Esophagus muscularis mucosa (tissue), 4 donors: ENCODE results near the gene C19orf85. TPM values are rescaled to one million over a fixed set of nuclear protein-coding genes. Genes with fewer than 3 reads are reported as not detected.

ENCODE experiments used
- DNase-seq: peaks from one replicate; pipeline ENCODE4 v3.0.0-alpha.2; 2017; ENCODE audit errors: extremely low spot score
- H3K27ac ChIP-seq, 4 donors: fragments of 200-600 bp; sonication (generic); replicated peaks in 1 of 4; 1 replicate in 3 of 4; 2 replicates in 1 of 4; pipeline ENCODE4 v1.5.1; 2016 to 2019; ENCODE audit warnings: mild to moderate bottlenecking in 1 of 4
- H3K27me3 ChIP-seq, 4 donors: fragments of 200-600 bp; sonication (generic); one replicate each; pipeline versions ENCODE4 v1.5.1 to v1.6.0; 2016 to 2019
- H3K36me3 ChIP-seq, 4 donors: fragments of 200-600 bp; sonication (generic); one replicate each; pipeline ENCODE4 v1.5.1; 2016 to 2019
- H3K4me1 ChIP-seq, 4 donors: fragments of 200-600 bp; sonication (generic); one replicate each; pipeline ENCODE4 v1.5.1; 2016 to 2019
- H3K4me3 ChIP-seq, 4 donors: fragments of 200-600 bp; sonication (generic); 1 replicate in 2 of 4; 2 replicates in 2 of 4; pipeline ENCODE4 v1.5.1; 2016 to 2019; ENCODE audit warnings: mild to moderate bottlenecking in 4 of 4, moderate library complexity in 1 of 4
- H3K9me3 ChIP-seq, 4 donors: fragments of 200-600 bp; sonication (generic); 1 replicate in 3 of 4; 2 replicates in 1 of 4; pipeline ENCODE4 v1.5.1; 2016 to 2019
- CTCF ChIP-seq, 3 experiments: fragments of 200-600 bp in 2 of 3; fragments of 450-650 bp in 1 of 3; sonication (generic) in 2 of 3; IDR thresholded peaks; one replicate each; pipeline ENCODE4 v1.5.1; 2017 to 2019; ENCODE audit warnings: antibody characterized with exemption in 3 of 3, mild to moderate bottlenecking in 2 of 3, moderate library complexity in 1 of 3
- EP300 ChIP-seq: sonication (generic); formaldehyde crosslinking; IDR thresholded peaks from one replicate; pipeline ENCODE4 v1.6.1; 2017; ENCODE audit warnings: antibody characterized with exemption
- POLR2A ChIP-seq: fragments of 450-650 bp; IDR thresholded peaks from one replicate; pipeline ENCODE4 v1.6.1; 2017; ENCODE audit warnings: antibody characterized with exemption, moderate library complexity, mild to moderate bottlenecking, low read depth
- POLR2AphosphoS5 ChIP-seq, 2 donors: sonication (generic); formaldehyde crosslinking; IDR thresholded peaks; one replicate each; pipeline ENCODE4 v1.6.1; 2017; ENCODE audit warnings: antibody characterized with exemption in 2 of 2
- WGBS: methylation state at CpG from one replicate; pipeline ENCODE4 v1.1.5; 2018; 5-methylcytosine and 5-hydroxymethylcytosine counted together
- intact Hi-C: fragments of 100-400 bp; cut with DNase I; formaldehyde crosslinking; loops from one replicate; pipeline ENCODE4 v1.15.1; 2023
- total RNA-seq, 4 donors: library from RNA; depleted of rRNA; stranded (reverse); fragments of >200 nt; gene quantifications; one replicate each; pipeline versions ENCODE4 v1.1.0 to v1.2.1, GENCODE V29; 2016

C19orf85 gene
- total RNA-seq, 4 donors from 2014 or later = not detected

DNA sequence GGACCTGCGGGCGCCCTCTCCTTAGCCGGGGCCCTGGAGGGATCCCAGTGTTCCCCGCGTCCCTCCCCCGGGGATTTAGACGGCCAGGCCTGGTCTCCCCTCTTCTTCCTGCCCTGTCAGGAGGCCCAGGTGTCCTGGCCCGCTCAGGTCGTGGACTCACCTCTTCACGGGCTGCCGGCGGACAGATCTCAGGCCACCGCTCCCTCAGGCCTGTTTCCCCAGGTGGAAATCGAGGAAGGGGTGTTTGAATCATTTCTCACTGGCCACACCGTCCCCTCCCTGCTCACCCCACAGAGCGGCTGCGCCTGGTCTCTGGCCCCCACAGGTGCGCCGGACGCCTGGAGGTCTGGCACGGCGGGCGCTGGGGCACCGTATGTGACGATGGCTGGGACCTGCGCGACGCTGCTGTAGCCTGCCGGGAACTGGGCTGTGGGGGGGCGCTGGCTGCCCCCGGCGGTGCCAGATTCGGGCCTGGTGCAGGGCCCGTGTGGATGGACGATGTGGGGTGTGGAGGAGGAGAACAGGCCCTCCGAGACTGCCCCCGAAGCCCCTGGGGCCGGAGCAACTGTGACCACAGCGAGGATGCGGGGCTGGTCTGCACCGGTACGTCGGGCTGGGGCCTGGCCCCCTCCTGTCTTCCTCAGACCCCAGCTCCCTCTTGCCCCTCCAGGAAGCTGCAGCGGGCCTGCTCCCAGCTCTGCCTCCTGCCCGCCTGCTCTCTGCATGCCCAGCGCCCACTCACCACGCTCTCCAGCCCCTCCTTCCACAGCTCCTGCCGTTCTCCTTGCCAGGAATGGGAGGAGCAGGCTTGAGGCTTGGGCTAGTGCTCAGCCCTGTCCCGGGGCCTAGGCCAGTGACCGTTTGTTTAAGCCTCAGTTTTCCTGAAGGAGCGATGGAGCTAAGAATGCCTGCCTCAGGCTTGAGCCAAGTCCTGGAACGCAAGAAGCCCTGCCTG lies 26.2 kb upstream of the C19orf85 start:
- no peaks in the 10 kb centered on the region for H3K27me3 ChIP-seq
- DNase-seq = no peak
- H3K36me3 ChIP-seq = no peaks in the 10 kb centered on the region
- H3K27ac ChIP-seq = peak overlapping the region; percentile 93 to 98 (median 96)
- H3K9me3 ChIP-seq = no peaks in the 10 kb centered on the region
- TF ChIP-seq CTCF (IDR thresholded peaks at IDR 0.05) (no peak), POLR2A (no peak), POLR2AphosphoS5 (IDR thresholded peaks at IDR 0.05) (no peak)
- no peak overlapping the region for H3K4me3 ChIP-seq
- intact Hi-C loops = no loop called here
- peaks cover 43 to 96% (median 88%) of the 10 kb centered on the region in 4 donors for H3K4me1 ChIP-seq
- 61% methylated on average over 16 of the region's 52 CpGs for WGBS

DNA sequence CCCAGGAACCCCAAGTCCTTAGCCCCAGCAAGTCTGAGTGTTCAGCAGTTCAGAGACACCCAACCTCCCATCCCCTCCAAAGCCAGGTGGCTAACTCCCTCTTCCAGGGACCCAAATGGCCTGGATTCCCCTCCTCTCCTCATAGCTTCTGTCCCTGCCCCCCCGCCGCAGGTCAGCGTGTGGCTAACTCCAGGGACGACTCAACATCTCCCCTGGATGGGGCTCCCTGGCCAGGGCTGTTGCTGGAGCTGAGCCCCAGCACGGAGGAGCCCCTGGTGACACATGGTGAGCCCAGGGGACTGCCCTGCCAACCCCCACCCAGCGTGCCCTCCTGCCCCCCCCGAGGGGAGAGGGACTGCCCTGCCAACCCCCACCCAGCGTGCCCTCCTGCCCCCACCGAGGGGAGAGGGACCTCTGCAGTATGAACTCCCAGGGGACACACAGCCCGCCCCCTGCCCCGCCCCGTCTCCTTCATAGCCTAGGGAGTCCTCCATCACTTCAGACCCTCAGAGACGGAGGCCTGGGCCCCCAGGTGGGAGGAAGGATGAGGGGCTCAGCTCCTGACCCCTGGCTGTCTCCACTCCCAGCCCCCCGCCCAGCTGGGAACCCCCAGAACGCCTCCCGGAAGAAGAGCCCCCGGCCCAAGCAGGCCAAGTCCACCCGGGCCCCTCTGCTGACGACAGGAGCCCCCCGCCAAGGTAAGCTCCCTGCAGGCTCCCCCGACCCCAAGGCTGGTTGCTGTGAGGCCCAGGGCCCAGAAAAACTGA lies 25.3 kb upstream of the C19orf85 start:
- H3K27me3 ChIP-seq = no peaks in the 10 kb centered on the region
- DNase-seq = no peak
- peak overlapping the region in 3 of 4 donors; percentile 18 to 46 (median 38) for H3K4me3 ChIP-seq
- H3K9me3 ChIP-seq = no peaks in the 10 kb centered on the region
- intact Hi-C loops = no loop called here
- no peak for TF ChIP-seq POLR2A
- no peak for TF ChIP-seq POLR2AphosphoS5 (IDR thresholded peaks at IDR 0.05)
- no peak for TF ChIP-seq EP300
- no peak for TF ChIP-seq CTCF (IDR thresholded peaks at IDR 0.05)
- no peaks in the 10 kb centered on the region for H3K36me3 ChIP-seq
- H3K27ac ChIP-seq = peak overlapping the region; percentile 93 to 98 (median 96)
- H3K4me1 ChIP-seq = peaks cover 50 to 100% (median 96%) of the 10 kb centered on the region in 4 donors
- 60% methylated on average over 7 of the region's 21 CpGs for WGBS

DNA sequence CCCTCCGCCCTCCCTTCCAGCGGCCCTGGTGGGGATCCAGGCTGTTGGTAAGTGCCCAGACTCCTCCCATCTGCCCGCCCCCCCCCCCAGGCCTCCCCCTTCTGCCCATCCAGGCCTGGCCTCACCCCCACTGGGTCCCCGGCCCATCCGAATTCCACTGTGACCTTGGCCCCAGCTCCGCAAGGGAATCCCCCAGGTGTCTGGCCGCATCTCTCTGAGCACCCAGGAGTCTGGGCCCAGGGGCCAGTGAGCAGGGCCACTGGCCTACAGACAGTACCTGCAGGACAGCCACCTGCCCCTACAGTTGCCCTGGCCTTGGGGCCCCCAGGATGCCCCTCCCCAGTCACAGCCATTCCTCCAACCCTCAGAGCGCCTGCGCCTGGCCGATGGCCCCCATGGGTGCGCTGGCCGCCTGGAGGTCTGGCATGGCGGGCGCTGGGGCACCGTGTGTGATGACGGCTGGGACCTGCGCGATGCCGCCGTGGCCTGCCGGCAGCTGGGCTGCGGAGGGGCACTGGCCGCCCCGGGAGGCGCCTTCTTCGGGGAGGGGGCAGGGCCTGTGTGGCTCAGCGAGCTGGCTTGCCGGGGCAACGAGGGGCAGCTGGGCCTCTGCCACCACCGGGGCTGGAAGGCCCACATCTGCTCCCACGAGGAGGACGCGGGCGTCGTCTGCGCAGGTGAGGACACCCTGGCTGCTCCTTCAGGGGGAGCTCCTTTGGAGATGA lies 24.6 kb upstream of the C19orf85 start:
- DNase-seq = no peak
- no peaks in the 10 kb centered on the region for H3K36me3 ChIP-seq
- H3K4me1 ChIP-seq = peaks cover 56 to 100% (median 100%) of the 10 kb centered on the region in 4 donors
- peak overlapping the region; percentile 14 to 46 (median 28) for H3K4me3 ChIP-seq
- H3K27ac ChIP-seq = peak overlapping the region; percentile 93 to 98 (median 96)
- TF ChIP-seq POLR2A = no peak
- WGBS = 53% methylated on average over 5 of the region's 36 CpGs
- no peaks in the 10 kb centered on the region for H3K27me3 ChIP-seq
- intact Hi-C loops = no loop called here
- no peaks in the 10 kb centered on the region for H3K9me3 ChIP-seq

GRCh38 chr19:55487924-55488687 lies 23.6 kb upstream of the C19orf85 start, which contains the start of gene SSC5D:
SSC5D (plus strand) TSS chr19:55488436; CDS start chr19:55488590, 154 bp downstream.
- H3K36me3 ChIP-seq = peaks cover 3 to 9% (median 5%) of the 10 kb centered on the region in 4 donors
- TF ChIP-seq POLR2A (no peak), POLR2AphosphoS5 (IDR thresholded peaks at IDR 0.05) (peak in 1 of 2 donors; percentile 6)
- peak within 1 kb of the TSS; percentile 93 to 98 (median 96) for H3K27ac ChIP-seq
- peak within 1 kb of the TSS; percentile 18 to 46 (median 41) for H3K4me3 ChIP-seq
- no peak for DNase-seq
- H3K9me3 ChIP-seq = no peaks in the 10 kb centered on the region
- intact Hi-C loops = no loop called here
- peaks cover 59 to 100% (median 98%) of the 10 kb centered on the region in 4 donors for H3K4me1 ChIP-seq
- no peaks in the 10 kb centered on the region for H3K27me3 ChIP-seq
- 12% methylated on average over 5 of the region's 21 CpGs for WGBS
